NCI-H146 (cell line): ENCODE measurements around the gene IER5L.
"Not testable (repeated sequence)": the region's sequence is repeated elsewhere in the genome, so short reads cannot be mapped to it uniquely, and the experiment has no call there.

Source experiments
- DNase-seq: peaks from one replicate; lab custom pipeline; 2025; lab: John Stamatoyannopoulos, UW

IER5L gene

DNA sequence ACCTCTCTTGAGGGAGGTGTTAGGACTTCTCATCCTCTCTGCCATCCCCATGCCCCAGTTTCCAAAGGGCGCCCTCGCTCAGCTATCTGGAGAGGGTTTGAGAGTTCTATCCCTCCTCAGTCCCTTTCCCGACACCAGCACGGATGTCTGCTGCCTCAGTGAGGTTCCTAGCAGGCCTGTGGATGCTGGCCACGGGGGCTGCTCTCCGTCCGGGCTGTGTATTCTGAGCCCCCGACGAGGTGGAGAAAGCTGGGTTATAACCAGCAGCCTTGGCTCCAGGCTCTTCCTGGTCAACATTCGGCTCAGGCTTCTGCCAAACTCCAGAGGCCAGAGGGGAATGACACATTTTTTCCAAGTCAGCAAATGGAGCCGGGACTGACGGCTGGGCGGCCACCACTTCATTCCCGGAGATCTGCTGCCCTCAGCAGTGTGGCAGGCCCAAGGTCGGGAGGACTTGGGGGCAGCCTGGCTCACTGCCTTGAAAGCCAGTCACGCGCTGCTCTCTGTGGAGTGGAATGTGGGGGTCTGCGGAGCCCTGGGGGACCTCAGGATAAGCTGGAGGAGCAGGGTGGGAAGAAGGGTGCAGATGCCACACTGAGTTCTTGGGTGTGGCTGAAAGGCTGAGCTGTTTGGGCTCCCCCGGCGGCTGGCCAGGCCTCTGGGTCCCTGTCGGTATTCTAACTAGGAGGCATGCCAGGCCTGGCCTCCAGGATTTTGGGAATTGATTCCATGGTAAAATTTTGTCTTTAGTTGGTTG lies 39.4 kb downstream of the IER5L start:
- no peak for DNase-seq

DNA sequence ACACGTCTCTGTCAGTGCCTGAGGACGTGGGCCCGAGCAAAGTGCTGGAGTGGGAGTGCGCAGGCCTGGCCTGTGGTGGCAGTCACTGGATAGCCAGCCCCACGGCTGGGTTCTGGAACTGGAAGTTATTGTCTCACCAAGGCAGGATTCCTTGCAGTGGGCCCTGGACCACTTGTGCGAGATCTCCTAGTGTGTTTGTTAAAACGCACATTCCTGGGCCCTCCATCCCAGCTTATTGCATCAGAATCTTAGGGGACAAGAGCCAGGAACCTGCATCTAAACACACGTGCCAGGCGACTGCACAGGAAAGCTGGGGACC lies 40.0 kb downstream of the IER5L start:
- no peak for DNase-seq

DNA sequence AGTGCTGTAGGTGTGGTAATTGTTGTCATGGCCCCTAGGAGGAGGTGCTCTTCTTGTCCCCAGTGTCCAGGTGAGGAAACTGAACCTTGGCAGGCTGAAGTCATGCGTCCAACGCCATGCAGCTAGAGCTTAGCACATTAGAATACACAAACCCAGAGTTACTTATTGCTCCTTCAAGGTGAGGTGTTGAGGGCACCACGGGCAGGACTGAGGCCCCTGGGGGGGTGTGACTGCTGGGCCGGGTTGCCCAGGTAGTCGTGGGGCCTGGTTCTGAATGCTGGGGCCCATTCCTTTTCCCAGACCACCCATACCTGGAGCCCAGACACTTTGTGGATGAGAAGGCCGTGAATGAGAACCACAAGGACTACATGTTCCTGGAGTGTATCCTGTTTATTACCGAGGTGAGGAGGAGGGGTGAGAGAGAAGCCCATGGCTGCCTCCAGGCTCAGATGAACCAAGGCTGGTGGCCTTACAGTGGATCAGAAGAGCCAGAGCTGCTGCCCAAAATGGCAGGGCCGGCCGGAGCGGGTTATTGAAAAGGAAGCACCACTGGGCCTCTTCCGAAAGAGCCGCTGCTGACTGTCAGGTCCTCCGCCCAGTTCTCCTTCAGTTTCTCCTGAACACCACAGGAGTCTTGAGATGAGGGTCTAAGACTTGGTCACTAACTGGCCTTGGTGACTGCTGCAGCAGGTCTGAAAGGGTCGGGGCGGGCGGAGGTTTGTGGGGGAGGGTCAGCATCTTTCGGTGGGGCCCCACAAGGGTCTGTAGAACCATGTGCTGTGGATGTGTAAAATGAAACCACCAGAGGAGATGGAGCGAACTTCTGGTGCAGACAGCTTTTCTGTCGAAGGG lies 40.5 kb downstream of the IER5L start:
- DNase-seq, result no peak

DNA sequence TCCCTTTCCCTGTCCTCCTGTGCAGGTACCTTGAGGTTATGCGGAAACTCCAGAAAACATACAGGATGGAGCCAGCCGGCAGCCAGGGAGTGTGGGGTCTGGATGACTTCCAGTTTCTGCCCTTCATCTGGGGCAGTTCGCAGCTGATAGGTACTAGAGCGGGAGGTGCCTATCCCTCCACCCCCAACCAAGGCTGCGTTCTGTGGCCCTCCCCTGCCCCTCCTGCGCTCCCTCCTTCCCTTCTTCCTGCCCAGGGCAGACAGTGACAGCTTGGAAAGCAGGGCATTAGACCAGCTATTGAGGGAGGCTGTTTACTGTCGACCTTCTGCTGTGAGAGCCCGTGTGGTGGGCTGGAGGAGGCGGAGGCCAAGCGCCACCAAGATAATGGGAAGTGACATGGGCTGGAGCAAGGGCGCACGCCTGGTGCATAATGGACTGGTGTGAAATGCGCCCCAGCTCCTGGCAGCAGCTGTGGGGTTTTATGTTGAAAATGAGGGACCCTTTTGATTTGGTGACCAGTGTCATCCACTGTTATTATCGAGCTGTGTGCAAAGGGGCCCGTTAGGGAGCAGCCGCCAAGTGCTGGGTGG lies 41.5 kb downstream of the IER5L start:
- DNase-seq, result no peak

DNA sequence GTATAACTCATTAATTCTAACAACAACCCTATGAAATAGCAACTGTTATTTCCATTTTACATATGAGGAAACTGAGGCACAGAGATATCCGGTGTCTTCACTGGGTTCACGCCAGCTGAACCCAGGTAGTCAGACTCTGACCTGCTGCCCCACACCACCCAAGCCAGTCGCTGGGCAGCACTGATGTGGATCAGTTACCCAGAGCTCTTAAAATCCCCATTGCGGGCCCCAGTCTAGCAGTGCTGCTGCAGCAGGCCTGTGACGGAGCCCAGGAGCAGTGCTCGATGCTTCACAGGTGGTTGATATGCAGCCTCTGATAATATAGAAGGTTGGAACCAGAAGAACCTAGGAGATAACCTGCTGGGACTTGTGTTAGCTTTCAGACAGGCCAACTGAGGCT lies 42.6 kb downstream of the IER5L start:
- DNase-seq, result no peak

DNA sequence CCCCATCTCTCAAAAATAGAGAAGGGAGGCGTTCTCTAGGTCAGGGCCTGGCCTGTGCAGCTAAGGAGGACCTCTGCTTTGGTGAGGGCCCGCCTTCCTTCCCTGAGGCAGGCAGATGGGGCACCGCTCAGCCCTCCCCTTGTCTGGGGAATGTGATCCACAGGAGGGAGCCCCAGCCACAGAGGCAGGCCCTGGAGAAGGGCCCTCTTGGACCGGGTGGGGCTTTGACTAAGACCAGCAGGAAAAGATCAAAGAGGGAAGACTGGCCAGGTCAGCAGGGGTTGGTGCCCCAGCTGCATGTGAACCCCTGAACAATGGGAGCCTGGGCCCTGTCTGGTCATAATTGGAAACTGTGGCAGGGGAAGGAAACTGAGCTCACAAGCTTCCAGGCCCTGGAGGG lies 45.0 kb downstream of the IER5L start:
- no peak for DNase-seq

DNA sequence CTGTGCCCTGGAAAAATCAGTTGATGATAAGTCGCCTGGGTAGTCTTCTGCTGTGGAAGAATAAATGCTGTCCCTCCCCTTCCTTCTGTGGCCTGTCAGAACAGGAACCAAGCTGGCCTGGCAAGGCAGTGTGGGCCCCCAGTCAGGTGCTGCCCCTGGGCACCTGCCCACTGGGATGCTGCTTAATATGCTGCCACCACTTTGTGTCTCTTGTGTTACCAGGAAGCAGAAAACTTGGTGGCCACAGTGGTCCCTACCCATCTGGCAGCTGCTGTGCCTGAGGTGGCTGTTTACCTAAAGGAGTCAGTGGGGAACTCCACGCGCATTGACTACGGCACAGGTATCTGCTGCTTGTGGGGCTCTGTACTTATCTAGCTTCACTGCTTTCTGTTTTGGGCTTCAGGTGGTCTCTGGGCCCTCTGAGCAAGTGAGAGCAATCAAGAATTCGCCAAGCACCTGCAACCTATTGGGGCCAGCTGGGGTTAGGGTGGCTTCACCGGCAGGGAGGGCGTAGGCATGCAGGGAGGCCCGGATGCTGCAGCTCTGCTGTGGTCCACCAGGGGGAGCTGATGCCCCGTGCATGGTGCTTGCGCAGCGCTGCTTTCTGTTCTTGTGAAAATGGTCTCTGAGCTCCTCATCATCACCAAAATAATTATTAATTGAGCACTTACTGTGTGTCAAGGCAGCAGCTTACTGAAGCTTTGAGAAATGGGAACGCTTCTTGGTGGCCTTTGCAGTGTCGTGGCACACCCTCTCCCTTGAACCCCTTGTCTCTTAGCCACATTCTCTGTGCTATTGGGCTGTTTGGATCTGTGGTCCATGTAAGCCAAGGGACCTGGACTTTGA lies 46.5 kb downstream of the IER5L start:
- peak; percentile 6 for DNase-seq

DNA sequence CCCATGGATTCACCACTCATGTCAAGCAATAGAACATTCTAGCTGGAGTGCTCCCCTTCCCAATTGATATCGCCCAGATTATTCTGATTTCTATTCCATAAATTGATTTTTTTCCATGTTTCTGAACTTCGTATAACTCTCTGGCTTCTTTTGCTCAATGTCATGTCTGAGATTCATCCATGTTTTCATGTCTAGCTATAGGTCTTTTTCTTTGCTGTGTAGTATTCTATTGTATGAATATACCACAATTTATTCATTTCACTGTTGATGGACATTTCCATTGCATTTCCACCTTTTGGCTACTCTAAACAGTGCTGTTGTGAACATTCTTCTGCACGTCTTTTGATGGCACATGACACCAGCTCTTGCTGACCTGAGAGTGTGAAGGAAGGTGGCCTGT lies 47.3 kb downstream of the IER5L start:
- no peak for DNase-seq

DNA sequence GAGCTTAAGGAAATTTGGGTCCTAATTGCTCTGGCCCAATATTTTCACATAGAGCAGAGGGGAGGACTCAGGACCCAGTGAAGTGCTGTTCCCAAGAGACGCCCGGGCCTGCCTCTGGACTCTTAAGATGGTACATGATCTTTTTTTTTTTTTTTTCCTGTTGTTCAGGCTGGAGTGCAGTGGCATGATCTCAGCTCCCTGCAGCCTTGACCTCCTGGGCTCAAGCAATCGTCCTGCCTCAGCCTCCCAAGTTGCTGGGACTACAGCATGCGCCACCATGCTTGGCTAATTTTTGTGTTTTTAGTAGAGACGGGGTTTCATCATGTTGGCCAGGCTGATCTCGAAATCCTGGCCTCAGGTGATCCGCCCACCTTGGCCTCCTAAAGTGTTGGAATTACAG lies 47.8 kb downstream of the IER5L start:
- not testable (repeated sequence) for DNase-seq

DNA sequence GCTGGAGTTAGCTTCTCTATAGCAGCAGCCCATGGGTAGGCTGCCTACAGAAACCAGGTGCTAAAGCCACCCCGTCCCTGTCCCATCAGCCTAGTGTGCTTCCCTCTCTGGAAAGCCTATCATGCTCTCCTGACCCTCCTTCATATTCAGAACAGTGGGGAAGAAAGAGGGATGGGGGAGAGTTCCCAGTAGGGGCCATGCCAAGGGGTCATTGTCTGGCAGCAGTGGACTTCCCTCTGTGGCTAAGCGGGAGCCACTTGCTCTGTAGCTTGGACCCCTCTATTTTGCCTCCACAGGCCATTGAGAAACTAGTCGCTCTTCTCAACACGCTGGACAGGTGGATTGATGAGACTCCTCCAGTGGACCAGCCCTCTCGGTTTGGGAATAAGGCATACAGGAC lies 49.4 kb downstream of the IER5L start:
- no peak for DNase-seq

DNA sequence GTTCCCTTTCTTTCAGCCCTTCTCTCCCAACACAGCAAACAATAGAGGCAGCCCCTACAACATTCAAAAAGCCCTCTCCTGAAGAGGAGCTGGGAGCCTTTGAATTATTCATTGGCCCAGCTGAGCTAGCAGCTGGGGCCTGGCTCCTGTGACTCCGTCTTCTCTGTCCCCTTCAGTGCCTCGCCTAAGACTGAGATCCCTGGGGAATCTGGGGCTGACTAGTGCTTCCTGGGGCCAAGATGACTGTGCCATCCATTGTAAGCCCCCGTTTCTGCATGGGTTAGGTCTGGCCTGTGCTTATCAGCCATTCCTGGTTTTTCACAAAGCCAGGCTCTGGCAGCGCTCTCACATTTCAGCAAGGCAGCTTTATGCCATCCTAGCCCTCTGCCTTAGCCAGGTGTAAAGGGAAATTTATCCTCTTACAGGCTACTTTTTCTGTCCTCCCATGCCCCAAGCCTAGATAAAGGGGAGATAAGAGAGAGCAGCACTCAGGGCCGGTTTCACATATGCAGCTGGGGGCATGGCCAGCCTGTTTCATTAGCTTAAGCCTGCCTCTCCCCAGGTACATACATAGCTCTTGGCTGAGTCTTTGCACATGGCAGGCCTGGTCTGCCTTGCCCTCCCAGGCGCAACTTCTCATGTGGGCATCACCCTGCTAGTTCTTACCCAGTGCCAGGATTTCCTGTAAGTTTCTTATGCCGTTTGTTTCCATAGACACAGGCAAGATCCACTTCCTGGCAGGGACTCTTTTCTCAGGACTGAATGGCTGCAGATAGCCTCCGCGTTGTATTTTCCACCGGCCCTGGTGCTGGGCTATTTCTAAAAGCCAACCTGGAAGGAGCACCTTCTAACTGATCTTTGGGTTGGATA lies 51.1 kb downstream of the IER5L start:
- DNase-seq, result no peak
